A204.1 (cell line): ENCODE results near the gene PLPPR4.

Experiments used
- FAIRE-seq: peaks from 2 replicates; lab custom pipeline; 2012; peaks lifted over from hg19 to GRCh38; lab: Jason Lieb, UNC

The PLPPR4 gene

GRCh38 chr1:99348397-99349132 lies 84.3 kb downstream of the PLPPR4 start:
- no peak for FAIRE-seq

- FAIRE-seq, result no peak
These were observed 88.5 kb downstream of the PLPPR4 start for GRCh38 chr1:99352821-99353220.

- no peak for FAIRE-seq
These were observed 94.5 kb downstream of the PLPPR4 start for GRCh38 chr1:99358770-99359169.
